Upper lobe of left lung (tissue), 6 donors: ENCODE results near the gene CHCHD1. TPM values are rescaled to one million over a fixed set of nuclear protein-coding genes. Genes with fewer than 3 reads are reported as not detected.

Experiments used
- ATAC-seq, 2 donors: fragments of 200-7000 bp; cut with Tn5 transposase; one replicate each; pipeline ENCODE4 v1.9.1; 2022; ENCODE audit warnings: mild to moderate bottlenecking in 2 of 2, moderate library complexity in 2 of 2; ENCODE audit not compliant: low FRiP score in 2 of 2
- DNase-seq, 2 donors: peaks; one replicate each; pipeline ENCODE4 v3.0.0-alpha.2; 2019 to 2020
- H3K27ac ChIP-seq, 4 donors: fragments of 200-600 bp; sonication (generic); one replicate each; pipeline ENCODE4 v1.5.1; 2016 to 2019
- H3K27me3 ChIP-seq, 4 donors: fragments of 200-600 bp; sonication (generic); one replicate each; pipeline ENCODE4 v1.5.1; 2017 to 2019
- H3K36me3 ChIP-seq, 4 donors: fragments of 200-600 bp; sonication (generic); one replicate each; pipeline ENCODE4 v1.5.1; 2016 to 2019
- H3K4me1 ChIP-seq, 4 donors: fragments of 200-600 bp; sonication (generic); one replicate each; pipeline ENCODE4 v1.5.1; 2018 to 2019
- H3K4me3 ChIP-seq, 4 donors: fragments of 200-600 bp; sonication (generic); one replicate each; pipeline ENCODE4 v1.5.1; 2017 to 2019; ENCODE audit warnings: mild to moderate bottlenecking in 2 of 4, moderate library complexity in 1 of 4
- H3K9me3 ChIP-seq, 4 donors: fragments of 200-600 bp; sonication (generic); one replicate each; pipeline ENCODE4 v1.5.1; 2018 to 2019
- CTCF ChIP-seq, 6 experiments: fragments of 450-650 bp in 4 of 6; fragments of 200-600 bp in 2 of 6; sonication (generic) in 2 of 6; IDR thresholded peaks; one replicate each; pipeline ENCODE4 v1.5.1; 2016 to 2019; ENCODE audit warnings: antibody characterized with exemption in 6 of 6
- EP300 ChIP-seq, 4 donors: sonication (generic); formaldehyde crosslinking; IDR thresholded peaks; one replicate each; pipeline ENCODE4 v1.5.1; 2017; ENCODE audit warnings: antibody characterized with exemption in 4 of 4, control low read depth in 2 of 4
- POLR2A ChIP-seq, 4 donors: fragments of 450-650 bp; IDR thresholded peaks; one replicate each; pipeline ENCODE4 v1.5.1; 2016 to 2017; ENCODE audit warnings: antibody characterized with exemption in 4 of 4, mild to moderate bottlenecking in 2 of 4
- POLR2AphosphoS5 ChIP-seq, 2 donors: sonication (generic); formaldehyde crosslinking; IDR thresholded peaks; one replicate each; pipeline ENCODE4 v1.5.1; 2017; ENCODE audit warnings: antibody characterized with exemption in 2 of 2
- WGBS, 2 donors: methylation state at CpG; one replicate each; pipeline ENCODE4 v1.1.5; 2017 to 2018; 5-methylcytosine and 5-hydroxymethylcytosine counted together
- total RNA-seq, 6 donors: library from RNA; depleted of rRNA in 4 of 6; stranded (reverse); fragments of >200 nt in 4 of 6; gene quantifications; one replicate each; pipeline versions ENCODE4 v1.1.0 to v1.2.1, GENCODE V29; 2016 to 2021
- donor health status: DM: no; HTN: no; CAD: no; lungs with moderate emphysema.
- donor health status: DM: no; HTN: yes; CAD: no; lungs with severe emphysema.

Gene CHCHD1
- total RNA-seq, 6 donors from 2014 or later, result 16.8 to 34.9 (median 19.4) TPM

DNA sequence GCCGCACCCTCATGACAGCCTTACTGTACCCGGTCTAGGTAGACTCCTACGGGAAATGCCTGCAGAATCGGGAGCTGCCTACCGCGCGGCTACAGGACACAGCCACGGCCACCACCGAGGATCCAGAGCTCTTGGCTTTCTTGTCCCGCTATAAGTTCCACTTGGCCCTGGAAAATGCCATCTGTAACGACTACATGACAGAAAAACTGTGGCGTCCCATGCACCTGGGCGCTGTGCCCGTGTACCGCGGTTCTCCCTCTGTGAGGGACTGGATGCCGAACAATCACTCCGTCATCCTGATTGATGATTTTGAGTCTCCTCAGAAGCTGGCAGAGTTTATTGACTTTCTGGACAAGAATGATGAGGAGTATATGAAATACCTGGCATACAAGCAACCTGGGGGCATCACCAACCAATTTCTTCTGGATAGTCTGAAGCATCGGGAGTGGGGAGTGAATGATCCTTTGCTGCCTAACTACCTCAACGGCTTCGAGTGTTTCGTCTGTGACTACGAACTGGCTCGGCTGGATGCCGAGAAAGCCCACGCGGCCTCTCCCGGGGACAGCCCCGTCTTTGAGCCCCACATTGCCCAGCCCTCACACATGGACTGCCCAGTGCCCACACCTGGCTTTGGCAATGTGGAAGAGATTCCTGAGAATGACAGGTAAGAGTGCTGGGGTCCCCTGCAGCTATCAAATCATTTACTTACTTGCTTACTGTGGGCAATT, 8.5 kb upstream of the CHCHD1 start:
- H3K36me3 ChIP-seq, result peaks cover 25 to 70% (median 36%) of the 10 kb centered on the region in 4 donors
- 3 to 8% methylated on average over 18 to 27 of the region's 29 CpGs for WGBS, 2 donors
- no peaks in the 10 kb centered on the region for H3K27me3 ChIP-seq
- ATAC-seq (no peak), DNase-seq (no peak)
- peaks cover 28 to 34% (median 31%) of the 10 kb centered on the region in 4 donors for H3K4me1 ChIP-seq
- H3K4me3 ChIP-seq, result peak overlapping the region; percentile 45 to 95 (median 81)
- no peaks in the 10 kb centered on the region for H3K9me3 ChIP-seq
- peak overlapping the region; percentile 96 to 99 (median 98) for H3K27ac ChIP-seq
- no peak for TF ChIP-seq EP300 (IDR thresholded peaks at IDR 0.05)
- TF ChIP-seq CTCF (IDR thresholded peaks at IDR 0.05), result no peak
- TF ChIP-seq POLR2AphosphoS5 (IDR thresholded peaks at IDR 0.05), result no peak
- no peak for TF ChIP-seq POLR2A (IDR thresholded peaks at IDR 0.05)

- no peak for TF ChIP-seq POLR2A (IDR thresholded peaks at IDR 0.05)
- no peak for TF ChIP-seq CTCF (IDR thresholded peaks at IDR 0.05)
- TF ChIP-seq POLR2AphosphoS5 (IDR thresholded peaks at IDR 0.05), result no peak
- no peak for TF ChIP-seq EP300 (IDR thresholded peaks at IDR 0.05)
- Histone ChIP-seq H3K4me3 (peak overlapping the region in 3 of 4 donors; percentile 80 to 95 (median 82)), H3K4me1 (peaks cover 28 to 34% (median 32%) of the 10 kb centered on the region in 4 donors), H3K36me3 (peaks cover 15 to 69% (median 30%) of the 10 kb centered on the region in 4 donors), H3K9me3 (no peaks in the 10 kb centered on the region), H3K27me3 (no peaks in the 10 kb centered on the region), H3K27ac (peak overlapping the region in 2 of 4 donors; percentile 4 to 97)
- DNase-seq (no peak), ATAC-seq (no peak)
- WGBS, 2 donors, result 38 to 48% methylated on average over 5 of the region's 5 CpGs
These were observed 7.2 kb upstream of the CHCHD1 start for GRCh38 chr10:73774637-73775036.

DNA sequence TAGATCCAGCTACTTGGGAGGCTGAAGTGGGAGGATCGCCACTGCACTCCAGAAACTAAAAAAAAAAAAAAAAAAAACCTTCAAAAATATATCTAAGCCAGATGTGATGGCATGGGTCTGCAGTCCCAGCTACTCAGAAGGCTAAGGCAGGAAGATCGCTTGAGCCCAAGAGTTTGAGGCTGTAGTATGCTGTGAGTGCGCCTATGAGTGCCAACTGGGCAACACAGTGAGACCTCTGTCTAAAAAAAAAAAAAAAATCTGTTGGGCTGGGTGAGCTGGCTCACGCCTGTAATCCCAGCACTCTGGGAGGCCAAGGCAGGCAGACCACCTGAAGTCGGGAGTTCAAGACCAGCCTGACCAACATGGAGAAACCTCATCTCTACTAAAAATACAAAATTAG, 2.8 kb upstream of the CHCHD1 start:
- H3K27ac ChIP-seq, result no peak overlapping the region
- H3K9me3 ChIP-seq, result no peaks in the 10 kb centered on the region
- TF ChIP-seq POLR2A (IDR thresholded peaks at IDR 0.05) (no peak), EP300 (IDR thresholded peaks at IDR 0.05) (no peak), CTCF (IDR thresholded peaks at IDR 0.05) (no peak), POLR2AphosphoS5 (IDR thresholded peaks at IDR 0.05) (no peak)
- DNase-seq (no peak), ATAC-seq (no peak)
- H3K4me3 ChIP-seq, result no peak overlapping the region
- WGBS, 2 donors, result 97 to 98% methylated on average over 5 of the region's 5 CpGs
- H3K27me3 ChIP-seq, result no peaks in the 10 kb centered on the region
- peaks cover 37 to 51% (median 42%) of the 10 kb centered on the region in 4 donors for H3K4me1 ChIP-seq
- H3K36me3 ChIP-seq, result peaks cover 0 to 55% (median 14%) of the 10 kb centered on the region in 4 donors

DNA sequence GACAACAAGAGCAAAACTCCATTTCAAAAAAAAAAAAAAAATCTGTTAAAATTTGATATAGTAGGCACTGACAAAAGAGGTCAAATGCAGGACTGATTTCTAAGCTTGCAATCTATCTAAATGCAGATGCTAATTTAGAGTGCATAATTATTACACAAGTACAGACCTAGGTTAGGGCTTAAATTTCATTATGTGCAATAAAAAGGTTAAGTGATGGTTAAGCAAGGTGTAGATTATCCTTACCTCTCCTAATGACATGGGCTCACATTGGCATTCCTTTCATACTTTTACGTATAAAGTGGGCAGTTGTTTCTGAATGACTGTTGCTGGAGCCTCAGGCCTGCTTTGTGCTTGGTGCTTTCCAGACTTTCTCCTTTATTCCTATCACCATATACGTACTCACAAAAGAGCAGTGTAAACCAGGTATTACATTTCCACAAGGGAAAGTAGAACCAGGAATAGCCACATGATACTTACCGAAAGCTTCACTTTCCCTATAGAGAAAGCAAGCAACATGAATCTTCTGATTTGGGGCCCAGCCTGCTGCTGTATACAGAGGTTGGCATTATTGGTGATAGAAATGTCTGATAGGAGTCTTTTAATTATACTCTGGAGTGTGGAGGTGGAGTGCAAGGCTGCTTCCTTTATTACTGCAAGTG, 2.2 kb upstream of the CHCHD1 start:
- 69 to 84% methylated on average over 3 of the region's 3 CpGs for WGBS, 2 donors
- H3K27me3 ChIP-seq, result no peaks in the 10 kb centered on the region
- TF ChIP-seq POLR2AphosphoS5 (IDR thresholded peaks at IDR 0.05) (no peak), POLR2A (IDR thresholded peaks at IDR 0.05) (no peak), EP300 (IDR thresholded peaks at IDR 0.05) (no peak), CTCF (IDR thresholded peaks at IDR 0.05) (no peak)
- peaks cover 31 to 48% (median 39%) of the 10 kb centered on the region in 4 donors for H3K4me1 ChIP-seq
- H3K36me3 ChIP-seq, result peaks cover 0 to 51% (median 14%) of the 10 kb centered on the region in 4 donors
- no peak overlapping the region for H3K4me3 ChIP-seq
- H3K9me3 ChIP-seq, result no peaks in the 10 kb centered on the region
- H3K27ac ChIP-seq, result no peak overlapping the region
- DNase-seq, result no peak
- ATAC-seq, result no peak
